22Rv1 (cell line): ENCODE measurements around the gene ECT2.
A peak's percentile ranks its signal among the peaks of the same experiment; 100 is the strongest.

Experiments used
- H3K27ac ChIP-seq: fragments of 450-650 bp; 2 replicates; pipeline ENCODE4 v1.5.1; 2017
- ZFX ChIP-seq: fragments of 450-650 bp; IDR thresholded peaks from 2 replicates; pipeline ENCODE4 v1.6.1; 2017; ENCODE audit warnings: antibody characterized with exemption, borderline replicate concordance
- TF ChIP-seq, protein P1 (sequence below): fragments of 450-650 bp; IDR thresholded peaks from 2 replicates; pipeline ENCODE4 v1.5.1; 2017; ENCODE audit warnings: mild to moderate bottlenecking

Gene ECT2

DNA sequence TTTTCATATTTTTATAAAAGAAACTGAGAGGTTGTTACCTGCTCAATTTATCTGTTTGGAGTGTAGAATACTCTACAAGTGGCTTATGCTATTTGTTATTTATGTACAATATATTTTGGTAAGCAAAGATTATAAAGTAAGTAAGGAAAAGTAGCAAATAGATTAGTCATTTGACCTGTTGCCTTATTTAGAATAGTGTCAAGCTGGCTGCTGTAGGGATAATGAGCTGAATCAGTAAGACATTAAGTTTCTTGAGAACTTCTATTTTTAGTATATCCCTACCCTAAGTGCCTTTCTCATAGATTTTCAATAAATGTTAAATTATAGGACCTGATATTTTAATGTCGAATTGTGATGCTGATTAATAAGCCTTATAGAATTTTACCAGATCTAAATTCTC is 37.2 kb downstream of the ECT2 start:
- no peak overlapping the region for H3K27ac ChIP-seq
- TF ChIP-seq, protein P1, sequence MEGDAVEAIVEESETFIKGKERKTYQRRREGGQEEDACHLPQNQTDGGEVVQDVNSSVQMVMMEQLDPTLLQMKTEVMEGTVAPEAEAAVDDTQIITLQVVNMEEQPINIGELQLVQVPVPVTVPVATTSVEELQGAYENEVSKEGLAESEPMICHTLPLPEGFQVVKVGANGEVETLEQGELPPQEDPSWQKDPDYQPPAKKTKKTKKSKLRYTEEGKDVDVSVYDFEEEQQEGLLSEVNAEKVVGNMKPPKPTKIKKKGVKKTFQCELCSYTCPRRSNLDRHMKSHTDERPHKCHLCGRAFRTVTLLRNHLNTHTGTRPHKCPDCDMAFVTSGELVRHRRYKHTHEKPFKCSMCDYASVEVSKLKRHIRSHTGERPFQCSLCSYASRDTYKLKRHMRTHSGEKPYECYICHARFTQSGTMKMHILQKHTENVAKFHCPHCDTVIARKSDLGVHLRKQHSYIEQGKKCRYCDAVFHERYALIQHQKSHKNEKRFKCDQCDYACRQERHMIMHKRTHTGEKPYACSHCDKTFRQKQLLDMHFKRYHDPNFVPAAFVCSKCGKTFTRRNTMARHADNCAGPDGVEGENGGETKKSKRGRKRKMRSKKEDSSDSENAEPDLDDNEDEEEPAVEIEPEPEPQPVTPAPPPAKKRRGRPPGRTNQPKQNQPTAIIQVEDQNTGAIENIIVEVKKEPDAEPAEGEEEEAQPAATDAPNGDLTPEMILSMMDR: no peak
- TF ChIP-seq ZFX: no peak

DNA sequence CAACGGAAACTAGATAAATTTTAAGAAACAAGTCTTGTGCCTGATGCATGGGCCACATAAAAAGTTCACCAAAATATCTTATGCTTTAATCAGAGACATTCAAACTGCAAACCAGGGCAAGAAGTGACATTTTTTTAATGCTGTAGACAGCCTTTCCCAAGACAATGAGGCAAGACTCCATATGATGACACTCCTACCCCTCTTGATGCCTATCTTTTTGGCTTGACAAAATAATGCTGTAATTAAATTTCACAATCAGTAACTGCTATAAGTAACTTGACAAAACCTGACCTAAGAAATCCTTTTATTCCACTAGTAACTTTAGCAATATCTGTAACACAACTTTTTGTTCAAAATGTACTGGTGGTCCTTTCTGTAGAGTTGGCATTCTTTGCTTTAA is 48.7 kb downstream of the ECT2 start:
- TF ChIP-seq, protein P1: no peak
- no peak for TF ChIP-seq ZFX
- H3K27ac ChIP-seq: no peak overlapping the region

DNA sequence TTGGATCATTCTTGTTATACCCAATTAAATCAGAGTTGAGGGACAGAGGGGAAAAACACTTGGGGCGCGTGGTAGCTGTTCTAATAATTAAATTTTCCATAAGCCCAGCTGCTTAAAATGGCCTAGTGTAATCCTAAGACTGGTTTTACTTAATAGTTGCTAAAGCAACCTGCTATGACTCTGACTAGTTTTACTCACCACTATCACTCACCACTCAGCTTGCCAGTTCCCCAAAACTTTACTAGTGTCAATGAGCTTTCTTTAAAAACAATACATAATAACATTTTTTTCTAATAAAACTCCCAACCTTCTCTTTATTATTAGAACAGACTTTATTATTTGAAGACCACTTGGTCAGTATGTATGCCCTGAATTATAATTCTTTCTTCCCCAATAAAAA is 49.6 kb downstream of the ECT2 start:
- TF ChIP-seq, protein P1: no peak
- TF ChIP-seq ZFX: no peak

DNA sequence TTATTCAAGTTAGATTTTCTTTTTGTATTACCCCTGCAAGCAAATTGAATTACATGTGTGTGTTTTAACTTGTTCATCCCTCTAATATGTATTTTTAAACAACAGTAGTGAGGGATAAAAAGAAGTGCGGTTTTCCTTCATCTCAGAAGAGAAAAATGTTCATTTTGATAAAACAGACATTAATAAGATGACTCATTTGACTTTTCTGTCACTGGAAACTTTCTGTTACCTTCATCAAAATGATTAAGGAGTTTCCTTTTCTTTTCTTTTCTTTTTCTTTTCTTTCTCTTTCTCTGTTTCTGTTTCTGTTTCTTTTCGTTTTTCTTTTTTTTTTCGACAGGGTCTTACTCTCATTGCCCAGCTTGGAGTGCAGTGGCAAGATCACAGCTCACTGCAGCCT is 53.0 kb downstream of the ECT2 start:
- TF ChIP-seq, protein P1: no peak
- TF ChIP-seq ZFX: no peak
- no peak overlapping the region for H3K27ac ChIP-seq

More for the DNA sequence above, 49.6 kb downstream of the ECT2 start:
- no peak overlapping the region for H3K27ac ChIP-seq

DNA sequence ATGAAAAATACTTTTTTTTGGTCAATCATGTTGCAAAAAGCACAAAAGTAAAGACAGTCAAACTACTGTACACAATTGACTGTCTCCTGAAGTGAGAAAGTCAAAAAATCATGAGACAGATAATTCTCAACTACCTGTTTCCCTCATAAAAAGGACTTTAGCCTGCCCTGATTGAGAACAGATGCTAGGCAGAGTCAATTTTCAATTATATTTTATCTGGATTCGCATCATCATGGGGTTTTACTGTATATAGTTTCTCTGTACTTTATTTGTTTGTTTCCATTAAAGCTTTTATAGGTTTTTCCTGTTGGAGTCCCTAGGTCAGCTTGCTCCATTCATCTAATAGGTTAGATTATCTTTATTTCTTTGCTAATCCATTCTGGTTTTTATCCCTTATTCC is 53.8 kb downstream of the ECT2 start:
- H3K27ac ChIP-seq: 0 out of 2 replicates have a peak overlapping the region, but pooled peaks have one; percentile 7
- TF ChIP-seq, protein P1: no peak
- no peak for TF ChIP-seq ZFX

DNA sequence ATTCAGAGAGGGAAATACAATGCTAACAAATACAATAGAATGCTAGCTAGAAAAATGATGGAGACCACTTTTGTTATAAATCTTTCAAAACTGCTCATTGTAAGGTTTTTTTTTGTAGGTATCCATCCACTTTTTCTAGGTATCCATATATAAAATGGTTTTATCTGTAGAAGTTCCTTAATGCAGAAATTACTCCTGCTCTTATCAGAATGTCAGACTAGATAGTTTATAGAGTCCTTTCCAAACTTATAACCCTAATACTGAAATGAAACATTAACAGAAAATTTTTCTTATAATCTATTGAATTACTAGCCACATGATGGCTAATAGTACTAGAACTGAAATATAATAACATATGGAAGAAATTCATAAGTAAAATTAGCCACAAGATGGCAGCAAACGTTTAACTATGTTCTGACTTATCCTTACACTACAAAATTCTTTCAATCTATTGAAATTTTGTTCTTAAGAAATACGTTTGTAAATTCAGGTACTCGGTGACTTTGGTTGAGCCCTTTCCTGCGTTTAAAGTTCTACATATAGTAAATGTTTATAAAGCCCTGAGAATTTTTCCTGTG is 58.5 kb downstream of the ECT2 start:
- H3K27ac ChIP-seq: no peak overlapping the region
- no peak for TF ChIP-seq ZFX
- TF ChIP-seq, protein P1: peak; percentile 65

DNA sequence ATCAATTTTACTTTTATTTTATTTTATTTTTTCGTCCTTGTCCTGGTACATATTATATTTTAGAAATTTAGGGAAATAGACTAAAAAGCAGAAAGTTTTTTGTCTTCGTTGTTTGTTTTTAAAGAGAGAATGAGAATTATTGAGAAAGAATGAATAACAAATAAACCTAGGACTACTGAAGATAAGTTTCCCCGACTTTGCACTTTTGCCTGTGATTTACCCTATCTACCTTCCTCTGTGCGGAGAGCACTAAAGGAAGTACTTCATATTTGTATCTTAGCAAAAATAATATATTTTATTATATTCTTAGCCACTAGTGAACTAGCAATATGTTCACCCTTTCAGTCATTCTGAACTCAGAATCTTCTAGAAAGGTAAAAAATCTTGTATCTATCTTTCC is 60.6 kb downstream of the ECT2 start:
- no peak overlapping the region for H3K27ac ChIP-seq
- TF ChIP-seq, protein P1: no peak
- no peak for TF ChIP-seq ZFX
